ENCODE data around the gene GATC.
A peak's percentile ranks its signal among the peaks of the same experiment; 100 is the strongest.

GATC gene, protein sequence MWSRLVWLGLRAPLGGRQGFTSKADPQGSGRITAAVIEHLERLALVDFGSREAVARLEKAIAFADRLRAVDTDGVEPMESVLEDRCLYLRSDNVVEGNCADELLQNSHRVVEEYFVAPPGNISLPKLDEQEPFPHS

GRCh38 chr12:120445911-120446843 is at the start of gene GATC, which contains the start of gene TRIAP1:
Gene GATC (plus strand): TSS chr12:120446444. CDS start chr12:120446481, 37 bp downstream.
Gene TRIAP1 (minus strand): TSS chr12:120446384. CDS start chr12:120446372, 12 bp downstream.
- peak; percentile 74 to 84 for DNase-seq (ENCODE audit: low read depth in 2 of 2)

DNA sequence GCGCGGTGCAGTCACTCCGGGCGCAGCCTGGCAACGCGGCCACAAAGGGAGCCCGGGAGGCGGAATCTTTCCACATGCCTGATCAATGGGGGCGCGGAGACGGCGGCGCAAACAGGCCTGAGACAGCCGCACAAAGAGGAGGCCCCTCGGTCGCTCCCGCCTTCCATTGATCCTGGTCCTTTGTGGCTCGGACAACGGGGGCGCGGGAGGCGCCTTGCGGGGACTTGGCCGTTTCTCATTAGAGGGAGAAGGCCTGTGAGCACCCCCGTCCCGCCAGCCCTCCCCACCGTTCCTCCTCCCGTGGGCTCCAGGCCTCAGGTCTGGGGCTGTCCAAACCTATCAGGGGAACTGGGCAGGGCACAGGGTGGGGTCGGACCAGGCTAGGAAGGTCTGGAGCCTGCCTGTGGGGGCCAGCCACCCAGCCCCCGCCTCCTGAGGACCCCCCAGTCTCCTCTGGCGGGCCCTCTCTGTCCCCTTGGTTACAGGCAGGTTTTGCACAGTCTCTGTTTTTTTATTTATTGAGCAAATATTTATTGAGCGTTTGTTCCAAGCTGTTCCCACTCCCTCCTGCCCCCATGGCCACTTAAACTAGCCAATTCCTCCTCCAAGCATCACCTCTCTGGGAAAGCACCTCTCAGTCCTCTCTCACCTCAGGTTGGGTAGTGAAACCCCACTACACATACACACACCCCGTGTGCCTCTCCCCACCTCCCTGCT is 48.3 kb upstream of the GATC start:
- no peak for DNase-seq (ENCODE audit: low read depth in 2 of 2)

DNA sequence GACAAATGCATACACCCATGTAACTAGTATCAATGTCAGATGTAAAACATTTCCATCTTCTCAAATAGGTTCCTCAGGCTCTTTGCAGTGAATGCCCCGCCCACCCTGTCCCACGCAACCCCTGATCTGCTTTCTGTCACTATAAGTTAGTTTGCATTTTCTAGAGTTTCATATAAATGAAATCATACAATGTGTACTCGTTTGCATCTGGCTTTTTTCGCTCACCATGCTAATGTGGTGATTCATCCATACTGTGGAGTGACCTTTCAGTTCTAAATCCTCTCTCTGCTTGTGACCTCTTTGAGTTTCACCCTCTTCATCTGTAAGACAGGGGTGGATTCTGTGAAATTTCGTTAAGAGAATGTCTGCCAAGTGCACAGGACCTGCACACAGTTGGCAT is 46.7 kb upstream of the GATC start:
- DNase-seq (ENCODE audit: low read depth in 2 of 2) = no peak

DNA sequence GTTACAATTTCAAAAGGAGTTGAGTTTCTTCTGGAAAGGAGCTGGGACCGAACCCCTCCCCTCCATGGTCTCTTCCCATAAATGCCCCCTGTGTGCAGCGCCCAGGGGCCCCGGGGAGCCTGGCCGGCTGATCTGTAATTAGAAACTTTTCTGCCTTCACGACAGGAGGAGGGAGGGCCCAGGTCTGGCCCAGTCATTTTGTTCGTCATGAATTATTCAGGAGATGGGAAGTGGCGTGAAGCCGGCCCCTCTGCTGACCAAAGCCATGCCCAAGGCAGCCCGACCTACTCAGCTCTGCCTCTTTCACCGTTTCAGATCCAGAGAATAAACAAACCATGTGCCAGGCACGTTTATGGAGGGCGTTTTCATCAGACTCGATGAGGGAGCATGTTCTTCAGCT is 44.0 kb upstream of the GATC start:
- DNase-seq (ENCODE audit: low read depth in 2 of 2) = no peak

DNA sequence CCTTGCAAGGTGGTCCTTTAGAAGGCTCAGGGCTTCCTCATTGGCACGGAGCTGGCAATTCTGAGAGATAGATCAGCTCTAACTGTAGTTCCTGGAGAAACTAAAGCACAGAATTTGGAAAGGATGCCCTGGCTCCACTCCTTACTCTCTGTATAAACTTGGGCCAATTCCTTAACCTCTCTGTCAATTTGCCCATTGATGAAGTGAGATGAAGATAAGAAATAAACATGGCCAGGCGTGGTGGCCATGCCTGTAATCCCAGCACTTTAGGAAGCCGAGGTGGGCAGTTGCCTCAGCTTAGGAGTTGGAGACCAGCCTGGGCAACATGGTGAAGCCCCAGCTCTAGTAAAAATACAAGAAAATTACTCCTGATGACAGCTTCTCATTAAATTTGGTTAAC is 42.4 kb upstream of the GATC start:
- no peak for DNase-seq (ENCODE audit: low read depth in 2 of 2)

DNA sequence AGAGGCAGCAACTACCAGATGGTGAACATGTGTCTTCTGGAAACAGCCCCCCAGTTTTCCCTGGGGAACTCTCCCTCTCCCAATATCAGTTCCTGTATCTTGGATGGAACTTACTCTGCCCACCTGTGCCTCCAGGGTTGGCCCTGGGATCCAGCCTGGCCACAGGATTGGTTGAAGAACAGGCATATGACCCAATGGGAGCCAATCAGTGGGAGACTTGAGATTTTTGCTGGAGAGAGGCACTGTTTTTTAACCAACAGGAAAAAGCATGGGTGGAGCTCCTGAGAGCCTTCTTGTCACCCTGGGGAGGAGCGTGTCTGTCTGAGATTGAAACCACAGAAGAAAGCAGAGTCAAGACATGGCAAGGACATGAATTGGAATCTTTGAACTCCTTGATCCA is 42.0 kb upstream of the GATC start:
- no peak for DNase-seq (ENCODE audit: low read depth in 2 of 2)

DNA sequence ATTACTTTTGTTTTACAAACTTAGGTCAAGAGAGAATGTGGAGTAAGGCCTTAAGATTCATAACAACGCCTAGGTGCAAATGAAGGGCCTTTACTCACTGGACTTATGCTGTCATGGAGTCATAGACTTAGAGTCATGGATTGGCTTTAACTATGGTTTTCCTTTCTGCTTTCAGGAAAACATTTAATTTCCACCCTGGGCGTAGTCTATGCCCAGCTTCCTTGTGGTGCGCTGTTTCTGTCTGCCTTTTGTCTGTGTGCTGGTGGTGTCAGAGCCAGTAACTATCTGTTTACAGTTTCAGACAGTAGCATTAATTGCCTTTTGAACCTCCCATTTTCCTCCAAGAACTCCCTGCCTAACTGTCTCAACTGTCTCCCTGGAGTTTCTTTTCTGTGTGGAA is 40.2 kb upstream of the GATC start:
- no peak for DNase-seq (ENCODE audit: low read depth in 2 of 2)

- no peak for DNase-seq (ENCODE audit: low read depth in 2 of 2)
Measured at GRCh38 chr12:120406553-120406952, 39.7 kb upstream of the GATC start.

- DNase-seq (ENCODE audit: low read depth in 2 of 2) = no peak
Measured at GRCh38 chr12:120408771-120409170, 37.5 kb upstream of the GATC start.

- no peak for DNase-seq (ENCODE audit: low read depth in 2 of 2)
Measured at GRCh38 chr12:120412421-120412820, 33.8 kb upstream of the GATC start.

DNA sequence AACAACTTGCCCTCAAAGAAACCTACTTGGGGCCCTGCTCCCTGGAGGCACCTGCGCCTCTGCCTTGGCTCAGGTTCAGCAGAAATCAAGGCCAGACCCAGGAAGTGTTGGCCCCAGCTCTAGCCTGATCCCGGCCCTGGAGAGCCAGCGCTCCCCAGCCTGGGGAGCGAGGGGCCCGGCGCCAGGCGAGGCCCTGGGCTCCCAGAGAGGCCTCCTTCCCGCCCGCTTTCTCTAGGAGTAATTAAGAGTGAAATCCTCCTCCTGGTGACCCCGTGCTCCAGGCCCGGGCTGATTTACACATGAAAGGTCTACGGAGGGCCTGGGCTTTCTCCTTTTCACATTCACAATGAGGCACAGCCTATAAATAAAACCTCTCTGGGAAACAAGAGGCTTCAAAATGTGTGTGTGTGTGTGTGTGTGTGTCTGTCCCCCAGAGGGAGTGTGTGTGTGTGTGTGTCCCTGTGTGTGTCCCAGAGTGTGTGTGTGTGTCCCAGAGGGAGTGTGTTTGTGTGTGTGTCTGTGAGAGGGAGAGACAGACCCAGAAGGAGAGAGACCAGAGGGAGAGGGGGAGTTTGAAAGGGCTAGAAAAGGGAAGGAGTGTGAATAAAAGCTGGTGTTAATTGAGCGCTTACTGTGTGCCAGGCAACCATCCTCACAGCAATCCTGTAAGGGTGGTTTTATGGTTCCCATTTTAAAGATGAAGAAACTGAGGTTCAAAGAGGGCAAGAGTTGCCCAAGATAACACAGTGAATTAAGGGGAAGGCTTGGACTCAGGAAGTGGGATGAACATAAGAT is 32.1 kb upstream of the GATC start:
- DNase-seq (ENCODE audit: low read depth in 2 of 2) = no peak

DNA sequence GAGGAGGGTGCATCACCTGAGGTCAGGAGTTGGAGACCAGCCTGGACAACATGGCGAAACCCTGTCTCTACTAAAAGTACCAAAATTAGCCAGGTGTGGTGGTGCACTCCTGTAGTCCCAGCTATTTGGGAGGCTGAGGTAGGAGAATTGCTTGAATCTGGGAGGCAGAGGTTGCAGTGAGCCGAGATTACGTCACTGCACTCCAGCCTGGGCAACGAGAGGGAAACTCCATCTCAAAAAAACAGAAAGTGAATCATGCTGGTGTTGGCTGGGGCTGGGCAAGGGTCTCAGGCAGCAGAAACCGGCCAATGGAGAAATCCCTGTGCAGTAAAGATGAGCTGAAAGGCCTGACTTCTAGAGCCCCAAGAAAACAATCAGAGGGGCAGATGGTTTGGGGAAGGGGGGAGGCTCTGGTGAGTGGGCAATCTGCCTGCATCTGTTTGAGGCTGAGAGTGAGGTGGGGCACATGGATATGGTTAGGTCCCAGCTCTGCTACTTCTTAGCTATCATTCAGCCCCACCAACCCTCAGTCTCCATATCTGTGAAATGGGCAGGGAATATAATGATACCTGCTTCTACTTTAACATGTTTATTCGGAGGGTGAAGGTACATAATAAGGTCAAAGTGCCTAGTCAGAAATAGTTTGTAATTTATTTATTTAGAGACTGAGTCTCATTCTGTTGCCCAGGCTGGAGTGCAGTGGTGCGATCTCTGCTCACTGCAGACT is 29.6 kb upstream of the GATC start:
- no peak for DNase-seq (ENCODE audit: low read depth in 2 of 2)

DNA sequence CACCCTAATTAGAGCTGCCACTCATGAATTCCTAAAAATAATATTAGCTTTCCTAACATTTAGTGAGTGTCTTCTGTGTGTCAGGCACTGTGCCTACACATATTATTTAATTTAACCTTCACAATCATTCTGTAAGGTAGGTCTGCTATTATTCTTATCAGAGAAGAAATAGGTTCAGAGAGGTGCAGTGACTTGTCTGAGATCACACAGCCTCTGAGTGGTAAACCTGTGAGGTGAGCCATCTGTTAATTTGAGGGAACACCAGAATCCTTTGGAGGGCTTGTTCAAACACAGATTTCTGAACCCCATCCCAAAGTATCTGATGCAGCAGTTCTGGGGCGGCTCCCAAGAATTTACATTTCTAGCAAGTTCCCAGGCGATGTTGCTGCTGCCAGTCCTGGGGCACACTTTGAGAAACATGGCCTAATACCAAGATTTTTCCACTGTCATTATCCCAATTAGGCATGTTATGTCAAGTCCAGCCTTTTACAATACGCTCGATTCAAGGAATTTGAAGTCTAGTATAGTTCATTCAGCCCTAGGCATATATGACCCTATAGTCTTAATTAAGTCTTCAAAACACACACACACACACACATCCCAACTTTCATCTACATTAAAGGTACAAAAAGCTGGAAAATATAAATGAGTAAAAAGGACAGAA is 28.2 kb upstream of the GATC start:
- DNase-seq (ENCODE audit: low read depth in 2 of 2) = no peak

DNA sequence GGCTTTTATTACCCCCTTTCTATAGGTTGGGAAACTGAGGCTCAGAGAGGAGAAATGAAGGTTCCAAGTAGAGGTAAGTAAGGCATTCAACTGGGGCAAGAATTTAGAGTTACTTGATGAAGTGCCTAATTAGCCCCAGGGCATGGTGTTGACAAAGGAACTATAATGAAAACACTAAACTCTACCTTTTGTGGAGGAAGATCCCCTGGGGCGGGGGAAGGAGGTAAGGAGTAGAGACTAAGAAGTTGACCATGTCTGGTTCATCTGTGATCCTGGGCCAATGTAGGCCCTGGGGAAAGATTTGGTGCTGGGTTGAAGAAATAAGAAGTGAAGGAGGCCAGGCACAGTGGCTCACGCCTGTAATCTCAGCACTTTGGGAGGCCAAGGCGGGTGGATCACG is 24.5 kb upstream of the GATC start:
- no peak for DNase-seq (ENCODE audit: low read depth in 2 of 2)

DNA sequence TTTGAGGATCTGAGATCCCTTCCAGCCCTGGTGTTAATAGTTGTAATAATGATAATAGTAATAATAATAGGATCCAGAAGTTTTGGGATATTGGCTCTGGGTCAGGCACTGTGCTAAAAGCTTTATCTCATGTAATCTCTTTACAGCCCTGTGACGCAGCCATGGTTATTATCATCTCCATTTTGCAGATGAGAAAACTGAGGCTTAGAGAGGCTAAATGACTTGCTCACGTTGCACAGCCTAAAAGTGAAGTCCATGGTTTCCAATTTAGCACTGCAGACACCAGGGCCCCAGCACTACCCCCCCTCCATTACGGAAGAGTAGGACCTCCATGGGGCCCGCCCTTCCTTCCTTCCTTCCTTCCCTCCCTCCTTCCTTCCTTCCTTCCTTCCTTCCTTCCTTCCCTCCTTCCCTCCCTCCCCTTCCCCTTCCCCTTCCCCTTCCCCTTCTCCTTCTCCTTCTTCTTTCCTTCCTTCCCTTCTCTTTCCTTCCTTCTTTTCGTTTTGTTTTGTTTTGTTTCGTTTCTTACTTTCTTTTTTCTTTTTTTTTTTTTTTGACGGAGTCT is 23.3 kb upstream of the GATC start:
- no peak for DNase-seq (ENCODE audit: low read depth in 2 of 2)

GRCh38 chr12:120425797-120426196 is 20.4 kb upstream of the GATC start:
- no peak for DNase-seq (ENCODE audit: low read depth in 2 of 2)

- no peak for DNase-seq (ENCODE audit: low read depth in 2 of 2)
Measured at GRCh38 chr12:120428597-120429229, 17.5 kb upstream of the GATC start.

DNA sequence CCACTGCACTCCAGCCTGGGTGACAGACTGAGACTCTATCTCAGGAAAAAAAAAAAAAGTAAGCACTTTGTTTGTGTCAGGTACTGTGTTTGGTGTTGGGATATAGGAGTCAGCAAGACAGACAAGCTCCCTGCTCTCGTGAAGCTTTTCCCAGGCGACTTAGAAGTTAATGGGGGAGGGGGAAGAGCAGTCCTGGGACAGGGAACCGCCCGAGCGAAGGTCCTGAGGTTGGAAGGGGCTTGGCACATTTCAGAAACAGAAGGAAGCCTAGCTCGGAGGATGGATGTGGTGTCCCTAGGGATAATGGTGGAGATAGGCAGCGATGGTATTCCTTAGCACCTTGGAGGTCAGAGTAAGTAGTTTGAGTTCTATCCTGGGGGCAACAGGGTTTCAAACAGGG is 16.9 kb upstream of the GATC start:
- DNase-seq (ENCODE audit: low read depth in 2 of 2) = no peak

- no peak for DNase-seq (ENCODE audit: low read depth in 2 of 2)
Measured at GRCh38 chr12:120432772-120433525, 13.3 kb upstream of the GATC start.

Data from stimulated activated CD4-positive, alpha-beta T cell treated with anti-CD3 and anti-CD28 coated beads, Interleukin-15, amount 100 ng/mL, for 48 hours (primary cell).